ENCODE measurements around the gene GSTA2.
"Not testable (repeated sequence)": the region's sequence is repeated elsewhere in the genome, so short reads cannot be mapped to it uniquely, and the experiment has no call there.

GSTA2 gene

GRCh38 chr6:52786249-52786956 lies 23.1 kb upstream of the GSTA2 start:
- H3K4me1 ChIP-seq (ENCODE audit: control insufficient read depth in 2 of 2, insufficient read depth in 1 of 2, low read depth in 1 of 2, low read length in 2 of 2) = no peaks in the 10 kb centered on the region
- no peak for DNase-seq (ENCODE audit: low spot score)
- no peak overlapping the region for H4K8ac ChIP-seq (ENCODE audit: low read depth, low read length)
- no peaks in the 10 kb centered on the region for H3K79me1 ChIP-seq (ENCODE audit: low read depth, low read length)
- no peak overlapping the region for H2BK15ac ChIP-seq (ENCODE audit: low read length)
- no peaks in the 10 kb centered on the region for H3K9me3 ChIP-seq (replicated peaks in 1 of 2; ENCODE audit: control insufficient read depth in 2 of 2, insufficient read depth in 1 of 2, low read depth in 1 of 2, low read length in 2 of 2)
- H3K4ac ChIP-seq (ENCODE audit: low read length) = peak overlapping the region; percentile 37
- H3K36me3 ChIP-seq (replicated peaks in 1 of 2; ENCODE audit: control insufficient read depth in 2 of 2, insufficient read depth in 2 of 2, low read length in 2 of 2) = no peaks in the 10 kb centered on the region
- H3K4me2 ChIP-seq (ENCODE audit: insufficient read depth, low read length, poor library complexity, severe bottlenecking) = no peak overlapping the region
- H4K91ac ChIP-seq (ENCODE audit: low read depth, low read length, poor library complexity) = no peak overlapping the region
- no peak overlapping the region for H2BK5ac ChIP-seq (ENCODE audit: low read length)
- H3K4me3 ChIP-seq (ENCODE audit: low read length in 2 of 2) = no peak overlapping the region
- H2BK120ac ChIP-seq (ENCODE audit: low read depth, low read length) = no peak overlapping the region
- H3K14ac ChIP-seq (ENCODE audit: low read length) = no peak overlapping the region
- peak overlapping the region; percentile 48 for H3K18ac ChIP-seq (ENCODE audit: low read length)
- no peak overlapping the region for H2AFZ ChIP-seq (ENCODE audit: low read length)
- H3K27ac ChIP-seq (replicated peaks; ENCODE audit: low read length) = no peak overlapping the region
- no CpG with 5 or more reads among the region's 24 CpGs for WGBS, 2 donors (ENCODE audit: extremely low coverage in 2 of 2, insufficient read length in 2 of 2, insufficient replicate concordance in 1 of 2)
- H3K9ac ChIP-seq (ENCODE audit: low read depth, low read length, poor library complexity) = no peak overlapping the region
- no peak overlapping the region for H2AK5ac ChIP-seq (ENCODE audit: low read depth, low read length)
- H3K23ac ChIP-seq (ENCODE audit: low read depth, low read length, poor library complexity) = no peak overlapping the region
- no peaks in the 10 kb centered on the region for H3K27me3 ChIP-seq (ENCODE audit: control insufficient read depth in 3 of 3, insufficient read depth in 3 of 3, low read depth in 1 of 3, low read length in 3 of 3)
- no peak overlapping the region for H2BK12ac ChIP-seq (ENCODE audit: low read length)

DNA sequence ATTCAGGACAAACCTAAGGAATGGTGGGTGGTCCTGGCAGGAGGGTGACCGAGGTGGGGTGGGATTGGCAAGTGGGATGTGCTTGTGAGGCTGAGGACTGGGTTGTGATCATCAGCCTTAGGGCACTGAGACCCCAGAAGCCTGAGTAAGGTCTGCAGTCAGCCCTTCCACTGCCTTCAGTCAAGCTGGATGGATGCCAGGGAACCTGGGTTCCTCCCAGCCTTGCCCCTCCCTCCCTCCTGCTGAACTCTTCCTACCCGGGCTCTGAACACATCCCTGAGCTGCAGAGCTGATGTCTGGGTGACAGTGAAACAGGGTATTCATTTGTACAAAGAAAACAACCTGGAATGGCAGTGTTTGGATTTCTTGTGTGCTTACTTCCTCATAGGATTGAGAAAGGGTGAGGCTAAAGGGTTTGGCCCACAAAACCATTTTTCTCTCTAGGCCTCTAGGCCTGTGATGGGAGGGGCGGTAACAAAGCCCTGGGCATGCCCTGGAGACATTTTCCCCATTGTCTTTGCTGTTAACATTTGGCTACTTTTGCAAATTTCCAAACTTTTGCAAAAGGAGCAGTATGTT lies 19.5 kb upstream of the GSTA2 start:
- H3K27me3 ChIP-seq (ENCODE audit: control insufficient read depth in 3 of 3, insufficient read depth in 3 of 3, low read depth in 1 of 3, low read length in 3 of 3); DNase-seq (ENCODE audit: low spot score); H2BK5ac ChIP-seq (ENCODE audit: low read length); H3K4me1 ChIP-seq (ENCODE audit: control insufficient read depth in 2 of 2, insufficient read depth in 1 of 2, low read depth in 1 of 2, low read length in 2 of 2); H3K27ac ChIP-seq (replicated peaks; ENCODE audit: low read length); H3K23ac ChIP-seq (ENCODE audit: low read depth, low read length, poor library complexity); H4K91ac ChIP-seq (ENCODE audit: low read depth, low read length, poor library complexity); H3K4ac ChIP-seq (ENCODE audit: low read length); H2AK5ac ChIP-seq (ENCODE audit: low read depth, low read length); H3K79me1 ChIP-seq (ENCODE audit: low read depth, low read length); H3K36me3 ChIP-seq (replicated peaks in 1 of 2; ENCODE audit: control insufficient read depth in 2 of 2, insufficient read depth in 2 of 2, low read length in 2 of 2); H3K14ac ChIP-seq (ENCODE audit: low read length); H2BK120ac ChIP-seq (ENCODE audit: low read depth, low read length); H2AFZ ChIP-seq (ENCODE audit: low read length); H4K8ac ChIP-seq (ENCODE audit: low read depth, low read length); H3K4me3 ChIP-seq (ENCODE audit: low read length in 2 of 2); H3K9ac ChIP-seq (ENCODE audit: low read depth, low read length, poor library complexity); H3K4me2 ChIP-seq (ENCODE audit: insufficient read depth, low read length, poor library complexity, severe bottlenecking); H2BK12ac ChIP-seq (ENCODE audit: low read length); H3K18ac ChIP-seq (ENCODE audit: low read length); H2BK15ac ChIP-seq (ENCODE audit: low read length); H3K9me3 ChIP-seq (replicated peaks in 1 of 2; ENCODE audit: control insufficient read depth in 2 of 2, insufficient read depth in 1 of 2, low read depth in 1 of 2, low read length in 2 of 2): not testable (repeated sequence)
- WGBS, 2 donors (ENCODE audit: extremely low coverage in 2 of 2, insufficient read length in 2 of 2, insufficient replicate concordance in 1 of 2) = no CpG with 5 or more reads among the region's 3 CpGs

DNA sequence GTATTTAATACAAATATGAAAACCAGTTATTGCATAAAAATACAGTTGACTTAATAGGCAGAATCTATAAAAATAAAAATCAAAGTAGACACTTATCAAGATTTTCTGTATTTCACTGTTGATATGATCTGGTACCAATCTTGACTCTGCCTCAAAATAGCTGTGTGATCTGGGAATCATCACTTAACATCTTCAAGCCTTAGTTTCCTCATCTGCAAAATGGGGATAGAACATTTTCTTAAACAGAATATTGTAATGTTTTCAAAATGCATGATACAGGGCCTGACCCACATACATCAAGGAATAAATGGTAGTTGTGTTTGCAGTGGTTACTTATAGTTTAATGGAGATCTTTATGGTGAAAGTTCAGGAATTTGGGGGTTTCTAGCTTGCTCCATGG lies 18.9 kb upstream of the GSTA2 start:
- H3K36me3 ChIP-seq (replicated peaks in 1 of 2; ENCODE audit: control insufficient read depth in 2 of 2, insufficient read depth in 2 of 2, low read length in 2 of 2); H3K4me2 ChIP-seq (ENCODE audit: insufficient read depth, low read length, poor library complexity, severe bottlenecking); H3K27ac ChIP-seq (replicated peaks; ENCODE audit: low read length); H3K4me1 ChIP-seq (ENCODE audit: control insufficient read depth in 2 of 2, insufficient read depth in 1 of 2, low read depth in 1 of 2, low read length in 2 of 2); H2BK12ac ChIP-seq (ENCODE audit: low read length); H3K4me3 ChIP-seq (ENCODE audit: low read length in 2 of 2); H3K79me1 ChIP-seq (ENCODE audit: low read depth, low read length); H2BK15ac ChIP-seq (ENCODE audit: low read length); H4K91ac ChIP-seq (ENCODE audit: low read depth, low read length, poor library complexity); H2BK120ac ChIP-seq (ENCODE audit: low read depth, low read length); H2AFZ ChIP-seq (ENCODE audit: low read length); H3K27me3 ChIP-seq (ENCODE audit: control insufficient read depth in 3 of 3, insufficient read depth in 3 of 3, low read depth in 1 of 3, low read length in 3 of 3); DNase-seq (ENCODE audit: low spot score); H3K14ac ChIP-seq (ENCODE audit: low read length); H3K18ac ChIP-seq (ENCODE audit: low read length); H3K23ac ChIP-seq (ENCODE audit: low read depth, low read length, poor library complexity); H4K8ac ChIP-seq (ENCODE audit: low read depth, low read length); H3K9me3 ChIP-seq (replicated peaks in 1 of 2; ENCODE audit: control insufficient read depth in 2 of 2, insufficient read depth in 1 of 2, low read depth in 1 of 2, low read length in 2 of 2); H3K4ac ChIP-seq (ENCODE audit: low read length); H2AK5ac ChIP-seq (ENCODE audit: low read depth, low read length); H2BK5ac ChIP-seq (ENCODE audit: low read length); H3K9ac ChIP-seq (ENCODE audit: low read depth, low read length, poor library complexity): not testable (repeated sequence)

DNA sequence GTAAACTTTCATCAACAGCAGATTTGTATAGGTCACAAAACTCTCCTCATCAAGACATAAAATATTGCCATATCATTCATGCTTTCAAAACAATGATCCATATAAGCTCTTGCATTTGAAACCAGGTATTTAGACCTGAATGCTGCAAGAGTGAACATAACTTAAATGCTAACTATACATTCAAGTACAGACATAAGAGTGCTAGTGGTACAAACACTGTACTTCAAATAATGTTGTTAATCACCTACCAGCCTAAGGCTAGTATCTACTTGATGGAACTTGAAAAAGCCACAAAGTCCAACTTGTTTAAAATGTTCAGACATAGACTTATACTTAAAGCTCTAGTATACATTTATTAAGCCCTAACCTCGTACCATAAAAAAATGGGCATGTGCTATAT lies 16.0 kb upstream of the GSTA2 start:
- Histone ChIP-seq H3K14ac (ENCODE audit: low read length) (no peak overlapping the region), H3K27me3 (ENCODE audit: control insufficient read depth in 3 of 3, insufficient read depth in 3 of 3, low read depth in 1 of 3, low read length in 3 of 3) (no peaks in the 10 kb centered on the region), H3K27ac (replicated peaks; ENCODE audit: low read length) (no peak overlapping the region), H2AK5ac (ENCODE audit: low read depth, low read length) (no peak overlapping the region), H2BK5ac (ENCODE audit: low read length) (no peak overlapping the region), H2BK120ac (ENCODE audit: low read depth, low read length) (no peak overlapping the region), H3K4me3 (ENCODE audit: low read length in 2 of 2) (no peak overlapping the region), H3K4me1 (ENCODE audit: control insufficient read depth in 2 of 2, insufficient read depth in 1 of 2, low read depth in 1 of 2, low read length in 2 of 2) (no peaks in the 10 kb centered on the region), H3K4me2 (ENCODE audit: insufficient read depth, low read length, poor library complexity, severe bottlenecking) (no peak overlapping the region), H3K9ac (ENCODE audit: low read depth, low read length, poor library complexity) (no peak overlapping the region), H3K9me3 (replicated peaks in 1 of 2; ENCODE audit: control insufficient read depth in 2 of 2, insufficient read depth in 1 of 2, low read depth in 1 of 2, low read length in 2 of 2) (no peaks in the 10 kb centered on the region), H3K23ac (ENCODE audit: low read depth, low read length, poor library complexity) (no peak overlapping the region), H3K18ac (ENCODE audit: low read length) (no peak overlapping the region), H3K79me1 (ENCODE audit: low read depth, low read length) (no peaks in the 10 kb centered on the region), H3K4ac (ENCODE audit: low read length) (no peak overlapping the region), H2AFZ (ENCODE audit: low read length) (no peak overlapping the region), H4K91ac (ENCODE audit: low read depth, low read length, poor library complexity) (no peak overlapping the region), H2BK15ac (ENCODE audit: low read length) (no peak overlapping the region), H3K36me3 (replicated peaks in 1 of 2; ENCODE audit: control insufficient read depth in 2 of 2, insufficient read depth in 2 of 2, low read length in 2 of 2) (no peaks in the 10 kb centered on the region), H2BK12ac (ENCODE audit: low read length) (no peak overlapping the region), H4K8ac (ENCODE audit: low read depth, low read length) (no peak overlapping the region)
- no CpG with 5 or more reads among the region's 1 CpG for WGBS, 2 donors (ENCODE audit: extremely low coverage in 2 of 2, insufficient read length in 2 of 2, insufficient replicate concordance in 1 of 2)
- DNase-seq (ENCODE audit: low spot score) = no peak

Measured in neuronal stem cell (in vitro differentiated cells).